ENCODE data around the gene CANT1.
A peak's percentile ranks its signal among the peaks of the same experiment; 100 is the strongest.

CANT1 gene

DNA sequence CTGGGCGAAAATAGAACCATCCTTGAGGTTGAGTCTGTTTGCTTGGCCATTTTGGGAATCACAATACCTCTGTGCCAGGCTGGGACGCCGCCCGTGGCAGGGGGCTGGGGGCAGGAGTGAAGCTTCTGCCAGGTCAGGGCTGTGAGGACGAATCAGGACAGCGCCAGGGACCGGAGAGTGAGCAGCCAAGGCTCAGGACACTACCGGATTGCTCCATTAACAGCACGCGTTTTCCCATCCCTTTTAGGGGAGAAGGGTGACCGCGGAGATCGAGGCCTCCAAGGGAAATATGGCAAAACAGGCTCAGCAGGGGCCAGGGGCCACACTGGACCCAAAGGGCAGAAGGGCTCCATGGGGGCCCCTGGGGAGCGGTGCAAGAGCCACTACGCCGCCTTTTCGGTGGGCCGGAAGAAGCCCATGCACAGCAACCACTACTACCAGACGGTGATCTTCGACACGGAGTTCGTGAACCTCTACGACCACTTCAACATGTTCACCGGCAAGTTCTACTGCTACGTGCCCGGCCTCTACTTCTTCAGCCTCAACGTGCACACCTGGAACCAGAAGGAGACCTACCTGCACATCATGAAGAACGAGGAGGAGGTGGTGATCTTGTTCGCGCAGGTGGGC is 37.8 kb upstream of the CANT1 start:
- Histone ChIP-seq H3K27ac (ENCODE audit: low read length) (no peak overlapping the region), H4K20me1 (ENCODE audit: insufficient read depth, low read length) (no peaks in the 10 kb centered on the region), H3K27me3 (ENCODE audit: low read depth, low read length) (peaks cover 8% of the 10 kb centered on the region), H3K36me3 (replicated peaks; ENCODE audit: low read depth, low read length) (no peaks in the 10 kb centered on the region), H3K4me3 (ENCODE audit: low read length) (no peak overlapping the region), H3K79me2 (ENCODE audit: low read length) (no peaks in the 10 kb centered on the region), H3K9me3 (ENCODE audit: insufficient read depth, low read length) (no peaks in the 10 kb centered on the region), H3K4me2 (ENCODE audit: low read length) (no peak overlapping the region), H3K9ac (ENCODE audit: low read length) (no peak overlapping the region), H3K4me1 (ENCODE audit: low read length) (no peaks in the 10 kb centered on the region), H2AFZ (ENCODE audit: low read depth, low read length) (no peak overlapping the region)
- no peak for TF ChIP-seq EZH2phosphoT487 (IDR thresholded peaks at IDR 0.05; ENCODE audit: low read depth)
- TF ChIP-seq, protein P1, sequence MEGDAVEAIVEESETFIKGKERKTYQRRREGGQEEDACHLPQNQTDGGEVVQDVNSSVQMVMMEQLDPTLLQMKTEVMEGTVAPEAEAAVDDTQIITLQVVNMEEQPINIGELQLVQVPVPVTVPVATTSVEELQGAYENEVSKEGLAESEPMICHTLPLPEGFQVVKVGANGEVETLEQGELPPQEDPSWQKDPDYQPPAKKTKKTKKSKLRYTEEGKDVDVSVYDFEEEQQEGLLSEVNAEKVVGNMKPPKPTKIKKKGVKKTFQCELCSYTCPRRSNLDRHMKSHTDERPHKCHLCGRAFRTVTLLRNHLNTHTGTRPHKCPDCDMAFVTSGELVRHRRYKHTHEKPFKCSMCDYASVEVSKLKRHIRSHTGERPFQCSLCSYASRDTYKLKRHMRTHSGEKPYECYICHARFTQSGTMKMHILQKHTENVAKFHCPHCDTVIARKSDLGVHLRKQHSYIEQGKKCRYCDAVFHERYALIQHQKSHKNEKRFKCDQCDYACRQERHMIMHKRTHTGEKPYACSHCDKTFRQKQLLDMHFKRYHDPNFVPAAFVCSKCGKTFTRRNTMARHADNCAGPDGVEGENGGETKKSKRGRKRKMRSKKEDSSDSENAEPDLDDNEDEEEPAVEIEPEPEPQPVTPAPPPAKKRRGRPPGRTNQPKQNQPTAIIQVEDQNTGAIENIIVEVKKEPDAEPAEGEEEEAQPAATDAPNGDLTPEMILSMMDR (IDR thresholded peaks at IDR 0.05; ENCODE audit: low read depth, low read length) = no peak

DNA sequence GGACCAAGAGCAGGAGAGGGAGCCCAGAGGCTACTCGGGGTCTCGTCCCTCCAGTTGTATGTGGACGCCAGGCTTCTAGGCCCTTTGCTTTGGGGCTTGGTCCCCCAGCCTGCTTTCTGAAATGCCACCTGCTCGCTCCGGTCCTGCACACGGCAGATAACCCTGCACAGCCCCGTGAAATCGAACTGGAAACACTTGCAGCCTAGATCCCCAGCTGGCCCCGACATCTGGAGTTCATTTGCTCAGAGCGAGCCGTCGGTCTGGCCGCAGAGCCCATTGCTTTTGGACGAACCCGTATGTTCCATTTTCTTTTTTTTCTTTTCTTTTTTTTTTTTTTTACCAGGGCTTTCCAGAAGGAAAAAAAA is 37.3 kb upstream of the CANT1 start:
- no peak overlapping the region for H2AFZ ChIP-seq (ENCODE audit: low read depth, low read length)
- no peak for TF ChIP-seq EZH2phosphoT487 (IDR thresholded peaks at IDR 0.05; ENCODE audit: low read depth)
- TF ChIP-seq, protein P1 (IDR thresholded peaks at IDR 0.05; ENCODE audit: low read depth, low read length) = no peak
- H3K27me3 ChIP-seq (ENCODE audit: low read depth, low read length) = peaks cover 3% of the 10 kb centered on the region; the same call in 1 of the 2 replicates
- H4K20me1 ChIP-seq (ENCODE audit: insufficient read depth, low read length) = no peaks in the 10 kb centered on the region
- H3K4me1 ChIP-seq (ENCODE audit: low read length) = no peaks in the 10 kb centered on the region
- H3K9ac ChIP-seq (ENCODE audit: low read length) = no peak overlapping the region
- H3K4me3 ChIP-seq (ENCODE audit: low read length) = no peak overlapping the region
- no peak overlapping the region for H3K27ac ChIP-seq (ENCODE audit: low read length)
- H3K9me3 ChIP-seq (ENCODE audit: insufficient read depth, low read length) = no peaks in the 10 kb centered on the region
- no peak overlapping the region for H3K4me2 ChIP-seq (ENCODE audit: low read length)
- H3K36me3 ChIP-seq (replicated peaks; ENCODE audit: low read depth, low read length) = no peaks in the 10 kb centered on the region
- H3K79me2 ChIP-seq (ENCODE audit: low read length) = no peaks in the 10 kb centered on the region

DNA sequence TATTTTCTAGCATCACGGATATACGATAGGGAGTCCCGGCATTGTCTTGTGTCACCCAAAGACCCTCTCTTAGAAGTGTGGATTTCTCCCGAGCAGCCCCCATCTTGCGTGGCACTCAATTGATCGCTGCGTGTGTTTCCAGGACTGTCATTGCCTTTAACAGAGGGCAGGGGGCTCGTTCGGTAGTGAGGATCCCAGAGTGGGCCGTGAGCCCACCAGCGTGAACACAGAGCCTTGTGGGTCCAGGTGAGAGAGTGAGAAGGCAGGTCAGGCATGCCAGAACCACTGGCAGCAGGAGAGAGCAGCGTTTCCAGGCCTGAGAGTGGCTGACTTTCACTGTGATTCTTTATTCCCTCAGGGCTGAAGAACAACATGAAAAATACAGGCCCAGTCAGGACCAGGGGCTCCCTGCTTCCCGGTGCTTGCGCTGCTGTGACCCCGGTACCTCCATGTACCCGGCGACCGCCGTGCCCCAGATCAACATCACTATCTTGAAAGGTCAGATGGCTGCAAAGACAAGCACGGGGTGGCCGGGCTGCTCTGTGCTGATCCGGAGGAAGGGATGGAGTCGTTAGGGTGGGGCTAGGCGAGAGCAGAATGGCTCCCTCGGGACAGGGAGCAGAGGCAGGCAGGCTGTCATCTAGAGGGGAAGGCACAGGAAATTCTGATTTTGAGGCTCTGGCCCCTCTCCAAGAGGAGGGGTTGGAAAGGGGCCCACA is 36.8 kb upstream of the CANT1 start:
- H3K9ac ChIP-seq (ENCODE audit: low read length) = no peak overlapping the region
- H3K79me2 ChIP-seq (ENCODE audit: low read length) = no peaks in the 10 kb centered on the region
- H3K4me3 ChIP-seq (ENCODE audit: low read length) = no peak overlapping the region
- TF ChIP-seq EZH2phosphoT487 (IDR thresholded peaks at IDR 0.05; ENCODE audit: low read depth) = no peak
- TF ChIP-seq, protein P1 (IDR thresholded peaks at IDR 0.05; ENCODE audit: low read depth, low read length) = no peak
- no peak overlapping the region for H3K27ac ChIP-seq (ENCODE audit: low read length)
- H4K20me1 ChIP-seq (ENCODE audit: insufficient read depth, low read length) = no peaks in the 10 kb centered on the region
- no peaks in the 10 kb centered on the region for H3K36me3 ChIP-seq (replicated peaks; ENCODE audit: low read depth, low read length)
- H2AFZ ChIP-seq (ENCODE audit: low read depth, low read length) = no peak overlapping the region
- no peaks in the 10 kb centered on the region for H3K9me3 ChIP-seq (ENCODE audit: insufficient read depth, low read length)
- H3K4me1 ChIP-seq (ENCODE audit: low read length) = no peaks in the 10 kb centered on the region
- peak overlapping the region; percentile 3; the same call in 1 of the 2 replicates for H3K4me2 ChIP-seq (ENCODE audit: low read length)
- no peaks in the 10 kb centered on the region for H3K27me3 ChIP-seq (ENCODE audit: low read depth, low read length)

DNA sequence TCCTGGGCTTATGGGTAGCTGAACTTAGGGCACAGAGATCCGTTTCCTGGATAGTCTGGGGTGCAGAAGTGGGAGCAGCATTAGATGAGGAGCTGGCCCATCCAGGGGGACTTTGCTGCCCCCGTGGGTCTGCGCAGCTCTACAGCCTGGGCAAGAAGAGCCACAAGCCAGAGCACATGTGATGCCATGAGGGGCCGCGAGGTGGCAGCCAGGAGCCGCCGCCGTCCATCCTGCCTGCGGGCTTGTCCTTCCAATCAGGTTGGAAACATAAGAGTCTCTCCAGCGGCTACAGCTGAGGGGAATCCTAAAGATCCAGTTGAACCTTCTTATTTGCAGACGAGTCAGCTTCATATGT is 36.3 kb upstream of the CANT1 start:
- Histone ChIP-seq H3K27me3 (ENCODE audit: low read depth, low read length) (no peaks in the 10 kb centered on the region), H3K4me1 (ENCODE audit: low read length) (no peaks in the 10 kb centered on the region), H3K9ac (ENCODE audit: low read length) (no peak overlapping the region), H4K20me1 (ENCODE audit: insufficient read depth, low read length) (no peaks in the 10 kb centered on the region), H3K4me2 (ENCODE audit: low read length) (peak overlapping the region; percentile 3; the same call in 1 of the 2 replicates), H3K36me3 (replicated peaks; ENCODE audit: low read depth, low read length) (no peaks in the 10 kb centered on the region), H3K4me3 (ENCODE audit: low read length) (no peak overlapping the region), H3K27ac (ENCODE audit: low read length) (no peak overlapping the region), H3K9me3 (ENCODE audit: insufficient read depth, low read length) (no peaks in the 10 kb centered on the region), H3K79me2 (ENCODE audit: low read length) (no peaks in the 10 kb centered on the region), H2AFZ (ENCODE audit: low read depth, low read length) (no peak overlapping the region)
- TF ChIP-seq, protein P1 (IDR thresholded peaks at IDR 0.05; ENCODE audit: low read depth, low read length) = peak; percentile 82
- TF ChIP-seq EZH2phosphoT487 (IDR thresholded peaks at IDR 0.05; ENCODE audit: low read depth) = no peak

All from OCI-LY3 (cell line).